Heart left ventricle (tissue), 13 donors: ENCODE data around the gene LSP1.

ENCODE experiments used
- CTCF ChIP-seq, 12 donors: fragments of 200-600 bp; sonication (generic) in 4 of 12; IDR thresholded peaks; one replicate each; pipeline versions ENCODE4 v1.5.0 to v1.8.0; 2018 to 2022; ENCODE audit warnings: antibody characterized with exemption in 12 of 12, mild to moderate bottlenecking in 5 of 12
- POLR2A ChIP-seq, 2 donors: fragments of 450-650 bp; IDR thresholded peaks; one replicate each; pipeline ENCODE4 v1.6.1; 2017; ENCODE audit warnings: antibody characterized with exemption in 2 of 2, mild to moderate bottlenecking in 2 of 2, moderate library complexity in 2 of 2
- donor health status: ischemic (EF 13 %, LVEDD 7.1; RV severe dilation, severe dysfunction).
- donor health status: DM: no; HTN: yes; CAD: no.
- donor health status: DM: no; HTN: no; CAD: no.
- donor health status: ischemic (EF 25% LVEDD 6.9; RV normal size, moderate dysfunction).
- donor health status: ischemic (EF 25% LVEDD 5.7; RV mildly dilated, moderate dysfunction).
- donor health status: ischemic (EF 35%, LVEDD 5.7; RV mildly dilated, moderate dysfunction).
- donor health status: nonischemic (EF 11% LVEDD 7.7; RV severe dilation, severe dysfunction).
- donor health status: DM: yes; HTN: yes; CAD: no.
- donor health status: PGD.
- donor health status: ischemic (EF 29% LVEDD 5.4; RV normal size, mild dysfunction).
- donor health status: nonischemic (EF 23%, LVEDD 6.1; RV moderate dilation, normal function).

- TF ChIP-seq CTCF (IDR thresholded peaks at IDR 0.05) (no peak), POLR2A (IDR thresholded peaks at IDR 0.05) (no peak)
Observed at GRCh38 chr11:1820463-1821325, 32.2 kb upstream of the LSP1 start.
